ENCODE results near the gene WNK2.

DNA sequence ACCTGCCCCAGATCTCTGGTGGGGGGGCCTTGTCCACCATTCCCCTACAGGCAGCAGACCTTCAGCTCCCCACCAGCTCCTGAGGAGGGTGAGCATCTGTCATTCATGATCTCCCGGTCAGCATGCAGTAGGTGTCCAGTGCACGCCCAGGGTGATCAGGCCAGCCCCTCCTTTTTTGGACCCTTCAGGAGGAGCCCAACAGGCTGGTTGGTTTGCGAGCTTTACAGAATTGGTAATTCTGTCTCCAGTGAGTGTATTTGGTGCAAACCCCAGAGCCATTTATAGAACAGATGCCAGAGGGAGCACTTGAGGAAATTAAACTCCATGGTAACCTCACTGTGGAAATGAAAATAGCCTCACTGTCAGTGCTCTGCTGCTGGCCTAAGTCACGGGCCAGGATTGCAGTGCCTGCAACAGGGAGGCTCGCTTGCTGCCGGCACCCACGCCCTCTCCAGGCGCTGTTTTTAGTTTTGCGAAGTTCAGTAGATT is 23.4 kb downstream of the WNK2 start:
- TF ChIP-seq, protein P1, sequence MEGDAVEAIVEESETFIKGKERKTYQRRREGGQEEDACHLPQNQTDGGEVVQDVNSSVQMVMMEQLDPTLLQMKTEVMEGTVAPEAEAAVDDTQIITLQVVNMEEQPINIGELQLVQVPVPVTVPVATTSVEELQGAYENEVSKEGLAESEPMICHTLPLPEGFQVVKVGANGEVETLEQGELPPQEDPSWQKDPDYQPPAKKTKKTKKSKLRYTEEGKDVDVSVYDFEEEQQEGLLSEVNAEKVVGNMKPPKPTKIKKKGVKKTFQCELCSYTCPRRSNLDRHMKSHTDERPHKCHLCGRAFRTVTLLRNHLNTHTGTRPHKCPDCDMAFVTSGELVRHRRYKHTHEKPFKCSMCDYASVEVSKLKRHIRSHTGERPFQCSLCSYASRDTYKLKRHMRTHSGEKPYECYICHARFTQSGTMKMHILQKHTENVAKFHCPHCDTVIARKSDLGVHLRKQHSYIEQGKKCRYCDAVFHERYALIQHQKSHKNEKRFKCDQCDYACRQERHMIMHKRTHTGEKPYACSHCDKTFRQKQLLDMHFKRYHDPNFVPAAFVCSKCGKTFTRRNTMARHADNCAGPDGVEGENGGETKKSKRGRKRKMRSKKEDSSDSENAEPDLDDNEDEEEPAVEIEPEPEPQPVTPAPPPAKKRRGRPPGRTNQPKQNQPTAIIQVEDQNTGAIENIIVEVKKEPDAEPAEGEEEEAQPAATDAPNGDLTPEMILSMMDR (conservative IDR thresholded peaks at IDR 0.05 in 1 of 2, IDR thresholded peaks at IDR 0.05 in 1 of 2; ENCODE audit: extremely low read depth in 1 of 2, insufficient read depth in 1 of 2, low read depth in 1 of 2, low read length in 2 of 2) = no peak
- no peak for TF ChIP-seq EZH2 (IDR thresholded peaks at IDR 0.05; ENCODE audit: borderline replicate concordance, low read length)

Measured in mammary epithelial cell (primary cell).